GM19193 (cell line): ENCODE data around the gene HADHB.

Source experiments
- POLR2A ChIP-seq: IDR thresholded peaks from 4 replicates; pipeline ENCODE4 v1.6.1; 2011; ENCODE audit not compliant: insufficient read depth, insufficient read length; ENCODE audit errors: extremely low read depth

HADHB gene

DNA sequence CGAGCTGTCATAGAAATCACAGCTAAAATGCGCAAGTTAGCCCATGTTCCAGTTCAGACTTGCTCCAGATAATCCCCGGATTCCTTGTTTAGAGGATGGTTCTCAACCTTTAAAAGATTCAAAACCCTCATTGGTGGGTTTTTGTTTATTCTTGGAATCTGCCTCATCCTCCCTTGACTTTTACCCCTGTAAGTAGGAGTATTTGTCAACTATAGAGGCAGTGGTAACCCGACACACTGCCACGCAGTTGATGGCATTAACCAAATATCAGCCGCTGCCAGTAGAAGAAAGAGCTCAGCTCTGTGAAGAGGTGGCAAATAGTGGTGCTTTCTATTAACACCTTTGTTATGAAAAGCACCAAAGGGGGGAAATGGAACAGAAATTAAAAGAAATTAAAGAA lies 60.8 kb downstream of the HADHB start:
- TF ChIP-seq POLR2A, result no peak

DNA sequence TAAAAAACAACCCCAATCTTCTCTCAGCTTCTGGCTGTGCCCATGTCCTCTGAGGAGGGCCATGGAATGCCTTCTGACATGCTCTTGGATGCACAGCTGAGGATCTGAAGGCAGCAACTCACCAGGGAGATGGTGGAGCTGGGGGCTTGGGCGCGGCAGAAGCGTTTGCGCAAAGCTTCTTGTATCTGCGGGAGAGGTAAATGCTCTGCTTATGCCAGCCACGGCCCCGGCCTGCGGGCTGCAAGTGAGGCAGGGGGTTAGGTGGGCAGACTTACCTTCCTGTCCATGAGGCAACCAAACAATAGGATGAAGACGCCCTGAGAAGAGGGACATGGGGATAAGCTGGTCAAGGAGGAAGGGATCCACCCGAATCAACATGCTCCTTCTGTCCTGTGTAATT lies 65.2 kb downstream of the HADHB start:
- TF ChIP-seq POLR2A, result no peak

DNA sequence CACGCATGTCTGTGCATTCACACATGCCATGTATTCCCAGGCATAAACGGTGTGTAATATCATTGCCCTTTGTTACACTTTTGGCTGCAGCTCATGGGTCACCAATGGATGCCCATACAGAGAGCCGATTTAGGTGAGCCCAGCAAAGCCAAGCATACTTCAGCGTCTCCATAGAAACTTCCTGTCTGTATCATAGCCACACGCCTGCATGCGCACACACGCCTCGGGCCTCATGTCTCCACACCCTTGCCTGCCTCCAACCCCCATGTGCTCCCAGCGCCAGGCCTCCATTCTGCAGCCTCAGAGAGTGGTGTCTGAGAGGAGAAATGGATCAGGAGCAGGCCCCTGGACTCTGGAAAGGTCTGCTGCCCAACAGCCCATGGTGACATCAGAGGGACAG lies 67.7 kb downstream of the HADHB start:
- no peak for TF ChIP-seq POLR2A

- TF ChIP-seq POLR2A, result no peak
These were observed 68.7 kb downstream of the HADHB start for GRCh38 chr2:26313446-26313845.

DNA sequence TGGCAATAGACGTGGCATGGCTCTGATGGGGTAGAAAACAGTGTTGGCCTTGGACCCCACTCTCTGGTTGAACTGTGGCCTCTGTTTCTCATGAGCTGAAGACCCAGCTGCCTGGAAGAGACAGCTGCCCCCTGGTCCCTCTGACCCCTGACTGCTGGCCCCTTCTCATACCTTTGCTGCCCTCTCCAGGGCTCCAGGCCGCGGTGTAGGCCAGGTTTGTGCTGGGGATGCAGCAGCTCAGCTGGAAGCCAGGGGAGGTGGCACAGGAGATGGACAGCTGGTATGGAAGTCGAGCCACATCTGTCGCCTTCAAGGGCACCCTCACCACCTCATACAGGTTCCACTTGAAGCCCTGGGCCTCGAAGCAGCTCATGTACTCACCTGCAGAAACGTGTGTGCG lies 69.5 kb downstream of the HADHB start:
- TF ChIP-seq POLR2A, result no peak

DNA sequence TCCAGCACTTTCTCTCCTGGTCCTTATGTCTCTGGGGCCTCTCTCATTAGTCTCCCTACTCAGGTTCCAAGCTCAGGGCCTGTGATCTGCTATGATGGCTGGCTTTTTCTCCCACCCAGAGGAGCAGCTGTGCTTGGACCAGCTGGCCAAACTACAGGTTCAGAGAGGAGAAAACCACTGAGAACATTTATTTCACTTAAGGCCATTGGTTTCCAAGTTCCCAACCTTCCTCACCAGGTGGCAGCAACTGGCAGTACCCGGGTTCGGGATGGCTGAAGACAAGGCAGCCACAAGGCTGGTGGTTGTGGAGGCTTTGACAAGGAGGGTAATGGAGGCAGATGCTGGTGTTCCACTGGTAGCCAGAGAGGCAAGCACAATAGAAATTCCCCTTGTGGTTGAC lies 71.3 kb downstream of the HADHB start:
- no peak for TF ChIP-seq POLR2A

GRCh38 chr2:26316845-26317244 lies 72.1 kb downstream of the HADHB start:
- no peak for TF ChIP-seq POLR2A

DNA sequence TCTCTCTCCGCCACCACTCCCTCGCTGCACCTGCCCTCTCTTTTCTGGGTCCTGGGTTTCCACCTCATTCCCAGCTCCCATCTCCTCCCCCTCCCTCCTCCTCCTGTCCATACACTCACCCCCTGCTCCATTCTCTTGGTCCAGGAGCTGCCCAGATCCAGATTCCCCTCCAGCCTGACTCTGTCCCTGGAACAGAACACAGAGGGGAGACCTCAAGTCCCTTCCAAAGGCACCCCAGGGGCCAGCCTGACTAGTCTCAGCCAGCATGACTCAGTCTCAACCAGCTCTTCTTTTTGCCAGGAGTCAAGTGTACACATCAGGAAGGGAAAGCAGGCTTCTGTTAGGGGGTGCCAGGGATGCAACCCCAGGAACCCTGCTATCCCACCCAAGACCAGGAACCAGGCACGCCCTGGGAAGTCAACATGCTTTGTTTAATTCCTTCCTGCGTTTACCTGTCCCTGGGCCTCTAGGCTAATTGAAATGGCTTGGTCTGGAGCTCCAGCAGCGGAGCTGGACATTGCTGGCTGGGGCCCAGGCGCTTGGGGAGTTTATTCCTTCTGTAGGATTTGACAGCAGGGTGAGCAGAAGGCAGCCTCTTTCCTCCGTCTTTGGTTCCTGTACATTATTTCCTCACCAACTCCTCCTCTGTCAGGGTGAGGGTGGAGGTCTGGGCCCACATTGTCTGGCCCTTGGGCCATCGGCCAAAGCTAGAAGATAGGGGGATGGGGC lies 72.8 kb downstream of the HADHB start:
- no peak for TF ChIP-seq POLR2A

DNA sequence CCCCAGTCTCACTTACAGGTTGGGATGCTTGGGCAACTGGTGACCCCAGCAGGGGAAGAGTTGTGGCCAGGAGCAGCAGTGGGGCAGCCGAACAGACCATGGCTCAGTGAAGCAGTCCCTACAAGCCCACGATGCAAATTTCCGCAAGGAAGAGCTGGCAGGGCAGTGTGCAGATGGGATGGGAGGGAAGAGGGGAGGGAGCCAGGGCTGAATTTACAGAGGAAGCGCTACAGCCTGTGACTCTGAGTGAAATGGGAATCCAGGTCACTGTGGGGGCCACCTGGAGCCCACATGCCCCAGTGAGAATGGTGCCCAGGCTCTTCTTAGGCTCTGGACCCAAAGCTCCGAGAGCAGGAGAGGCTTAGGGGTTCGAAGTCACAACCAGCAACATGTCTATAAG lies 74.2 kb downstream of the HADHB start:
- TF ChIP-seq POLR2A, result no peak

DNA sequence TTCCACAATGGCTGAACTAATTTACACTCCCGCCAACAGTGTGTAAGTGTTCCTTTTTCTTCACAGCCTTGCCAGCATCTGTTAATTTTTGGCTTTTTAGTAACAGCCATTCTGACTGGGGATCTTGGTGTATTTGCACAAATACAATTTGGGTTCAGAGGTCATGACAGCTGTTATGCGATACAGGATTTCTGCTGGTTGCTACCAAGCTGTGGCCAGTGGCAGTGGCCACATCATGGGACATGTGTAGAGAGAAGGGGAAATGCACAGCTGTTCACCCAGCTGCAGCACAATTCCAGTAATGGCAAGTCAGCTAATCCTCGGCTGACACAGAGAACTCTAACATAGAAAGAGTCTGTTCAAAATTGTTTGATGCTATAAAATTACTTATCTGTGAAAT lies 80.2 kb downstream of the HADHB start:
- TF ChIP-seq POLR2A, result no peak

GRCh38 chr2:26325851-26326250 lies 81.1 kb downstream of the HADHB start:
- TF ChIP-seq POLR2A, result no peak

DNA sequence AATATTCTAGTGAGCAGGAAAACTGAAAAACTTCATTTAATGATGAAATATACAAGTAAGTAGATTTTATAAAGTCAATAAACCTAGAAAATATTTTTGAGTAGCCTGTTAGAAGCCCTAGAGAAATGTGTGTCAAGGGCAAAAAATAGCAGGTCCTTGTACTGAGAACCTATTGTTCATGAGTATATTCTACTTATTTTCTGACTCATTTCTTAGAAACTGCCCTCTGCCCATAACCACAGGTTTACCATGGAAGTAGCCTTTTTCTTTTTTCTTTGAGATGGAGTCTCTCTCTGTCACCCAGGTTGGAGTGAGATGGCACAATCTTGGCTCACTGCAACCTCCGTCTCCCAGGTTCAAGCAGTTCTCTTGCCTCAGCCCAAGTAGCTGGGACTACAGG lies 81.8 kb downstream of the HADHB start:
- TF ChIP-seq POLR2A, result no peak

DNA sequence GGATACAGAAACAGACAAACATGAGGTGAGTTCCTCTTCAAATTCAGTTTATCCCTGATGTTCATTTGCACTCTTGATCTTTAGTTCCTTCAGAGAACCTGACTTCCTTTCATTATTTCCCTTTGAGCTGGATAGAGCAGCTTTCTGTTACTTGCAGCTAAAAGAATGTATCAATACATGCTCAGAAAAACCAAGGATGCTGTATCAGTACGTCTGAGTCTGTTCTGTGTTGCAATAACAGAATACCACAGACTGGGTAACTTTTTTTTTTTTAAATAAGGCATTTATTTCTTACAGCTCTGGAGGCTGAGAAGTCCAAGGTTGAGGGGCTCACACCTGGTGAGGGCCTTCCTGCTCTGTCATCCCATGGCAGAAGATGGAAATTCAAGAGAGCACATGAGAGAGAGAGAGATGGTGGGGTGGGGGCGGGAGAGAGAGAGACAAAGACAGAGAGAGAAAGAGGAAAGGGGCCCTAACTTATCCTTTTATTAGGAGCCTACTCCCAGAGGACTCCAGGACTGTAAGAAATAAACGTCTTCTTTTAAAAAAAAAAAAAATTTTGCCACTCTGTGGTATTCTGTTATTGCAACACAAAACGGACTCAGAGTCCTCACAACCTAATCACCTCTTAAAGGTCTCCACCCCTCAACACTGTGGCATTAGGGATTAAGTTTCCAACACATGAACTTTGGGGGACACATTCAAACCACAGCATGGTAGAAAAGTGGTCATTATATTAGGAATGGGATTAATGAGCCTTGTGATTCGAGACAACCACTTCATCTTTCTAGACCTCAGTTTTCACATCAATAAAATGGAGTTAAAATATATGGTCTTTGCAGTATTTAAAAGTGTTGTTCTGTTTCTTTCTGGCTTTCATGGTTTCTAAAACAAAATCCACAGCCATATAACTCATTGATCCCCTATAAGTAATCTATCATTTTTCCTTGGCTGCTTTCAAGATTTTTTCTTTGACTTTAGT lies 82.8 kb downstream of the HADHB start:
- no peak for TF ChIP-seq POLR2A

DNA sequence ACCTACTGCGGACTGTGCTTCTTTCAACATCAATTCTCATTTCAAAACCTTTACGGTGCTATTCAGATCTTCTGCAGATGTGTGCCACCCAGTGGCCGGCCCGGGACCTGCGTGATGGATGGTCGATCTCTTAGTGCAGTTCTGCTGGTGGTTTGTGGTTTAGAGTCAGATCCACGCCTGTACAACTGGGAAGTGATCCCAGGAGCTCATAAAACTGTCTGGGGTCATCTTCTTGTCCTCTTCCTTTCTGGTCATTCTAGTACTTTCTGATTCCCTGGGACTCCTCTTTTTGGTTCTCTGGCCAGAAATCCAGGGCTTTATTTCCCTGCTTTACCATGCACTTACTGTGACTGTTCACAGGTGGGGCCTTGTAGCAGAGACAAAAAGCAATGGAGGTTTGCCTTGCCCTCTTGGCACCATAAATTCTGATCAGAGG lies 85.4 kb downstream of the HADHB start:
- no peak for TF ChIP-seq POLR2A

GRCh38 chr2:26330604-26331003 lies 85.9 kb downstream of the HADHB start:
- TF ChIP-seq POLR2A, result no peak

GRCh38 chr2:26333293-26333692 lies 88.6 kb downstream of the HADHB start:
- no peak for TF ChIP-seq POLR2A
